Panc1 (cell line): ENCODE results near the gene PPT1. TPM values are rescaled to one million over a fixed set of nuclear protein-coding genes. Genes with fewer than 3 reads are reported as not detected.

Experiments
- ATAC-seq: fragments of 200-7000 bp; cut with Tn5 transposase; 2 replicates; pipeline ENCODE4 v1.9.1; 2020; ENCODE audit warnings: mild to moderate bottlenecking, moderate library complexity
- BruUV-seq: library from RNA; stranded (reverse); fragments of 400-500 nt; replicated peaks from 2 replicates; lab custom pipeline; 2021; lab: Mats Ljungman, UMichigan
- CTCF ChIA-PET: fragments of 300-600 bp; sonication (Branson Sonifier 250); formaldehyde crosslinking; loops from one replicate; lab custom pipeline; 2022; ENCODE audit warnings: antibody characterized with exemption; lab: Charles Lee
- POLR2A ChIA-PET: fragments of 300-600 bp; sonication (Branson Sonifier 250); formaldehyde crosslinking; loops from one replicate; lab custom pipeline; 2022; ENCODE audit warnings: antibody characterized with exemption; lab: Charles Lee
- DNase-seq: peaks from one replicate; pipeline ENCODE4 v3.0.0-alpha.2; 2010; ENCODE audit warnings: low read depth, low spot score
- H3K27ac ChIP-seq: 2 replicates; pipeline ENCODE4 v1.5.1; 2011; ENCODE audit warnings: mild to moderate bottlenecking, low read length, inconsistent platforms
- H3K27me3 ChIP-seq: fragments of 200-500 bp; sonication (Bioruptor generic); 2 replicates; pipeline ENCODE4 v1.6.0; 2014; ENCODE audit warnings: low read length, inconsistent platforms; ENCODE audit not compliant: control insufficient read depth, insufficient read depth
- H3K36me3 ChIP-seq: fragments of 200-500 bp; sonication (Bioruptor generic); 2 replicates; pipeline ENCODE4 v1.5.1; 2014; ENCODE audit warnings: inconsistent platforms, mild to moderate bottlenecking, low read length, moderate library complexity; ENCODE audit not compliant: control insufficient read depth, insufficient read depth
- H3K4me1 ChIP-seq: 2 replicates; pipeline ENCODE4 v1.5.1; 2011; ENCODE audit warnings: inconsistent platforms, mild to moderate bottlenecking, low read length, moderate library complexity; ENCODE audit not compliant: control insufficient read depth, insufficient read depth
- H3K4me3 ChIP-seq, 2 experiments: 2 replicates each; pipeline ENCODE4 v1.5.1; 2011 to 2012; ENCODE audit warnings: low read depth in 2 of 2, low read length in 2 of 2, mild to moderate bottlenecking in 2 of 2, inconsistent platforms in 1 of 2, moderate library complexity in 1 of 2
- H3K9me3 ChIP-seq: fragments of 200-500 bp; sonication (Bioruptor generic); 2 replicates; pipeline ENCODE4 v1.5.1; 2014; ENCODE audit warnings: low read depth, mild to moderate bottlenecking, inconsistent platforms, low read length, moderate library complexity; ENCODE audit not compliant: control insufficient read depth, insufficient read depth
- CTCF ChIP-seq: fragments of 450-650 bp; IDR thresholded peaks from 2 replicates; pipeline ENCODE4 v1.5.1; 2017; ENCODE audit warnings: mild to moderate bottlenecking
- POLR2AphosphoS5 ChIP-seq: IDR thresholded peaks from 2 replicates; pipeline ENCODE4 v1.6.1; 2012; ENCODE audit warnings: mild to moderate bottlenecking, low read depth, low read length, moderate library complexity
- REST ChIP-seq, 2 experiments: IDR thresholded peaks; 2 replicates each; pipeline ENCODE4 v1.6.1; 2011 to 2012; ENCODE audit warnings: low read depth in 2 of 2, control low read depth in 1 of 2, low read length in 1 of 2, mild to moderate bottlenecking in 1 of 2, moderate library complexity in 1 of 2; ENCODE audit not compliant: insufficient read depth in 1 of 2
- SIN3A ChIP-seq: IDR thresholded peaks from 2 replicates; pipeline ENCODE4 v1.6.1; 2012; ENCODE audit warnings: low read depth, mild to moderate bottlenecking, low read length, moderate library complexity, borderline replicate concordance; ENCODE audit not compliant: insufficient read depth
- TCF7L2 ChIP-seq: IDR thresholded peaks from 2 replicates; pipeline ENCODE4 v1.6.1; 2011; ENCODE audit warnings: mild to moderate bottlenecking, low read depth, low read length, inconsistent platforms
- in situ Hi-C: cut with HindIII; loops from 2 replicates; pipeline ENCODE4 v1.10.0; 2016; ENCODE audit warnings: low sequenced_read_pairs, low pct_unique_long_range_greater_than_20kb
- intact Hi-C: fragments of 100-400 bp; cut with micrococcal nuclease; formaldehyde crosslinking; loops from one replicate; pipeline ENCODE4 v1.10.0; 2022; ENCODE audit not compliant: unreplicated experiment
- total RNA-seq: library from RNA; stranded (reverse); gene quantifications from one replicate; pipeline ENCODE4 v1.2.1, GENCODE V29; 2021; ENCODE audit not compliant: unreplicated experiment

Gene PPT1
- total RNA-seq, 1 experiment from 2014 or later: 158 TPM

- POLR2A ChIA-PET: no interaction called here
- no peak overlapping the region for H3K4me3 ChIP-seq
- TF ChIP-seq TCF7L2 (no peak), CTCF (no peak), REST (IDR thresholded peaks at IDR 0.05; ENCODE audit: insufficient read depth in 1 of 2, low read depth in 2 of 2, low read length in 1 of 2) (no peak), POLR2AphosphoS5 (no peak), SIN3A (no peak)
- H3K9me3 ChIP-seq: no peaks in the 10 kb centered on the region
- DNase-seq: no peak
- no TSS peak for BruUV-seq
- H3K27me3 ChIP-seq: no peaks in the 10 kb centered on the region
- CTCF ChIA-PET: no interaction called here
- ATAC-seq: no peak
- in situ Hi-C loops: no loop called here
- intact Hi-C loops: no loop called here
- peaks cover 5% of the 10 kb centered on the region; the same call in 1 of the 2 replicates for H3K36me3 ChIP-seq
- H3K4me1 ChIP-seq: no peaks in the 10 kb centered on the region; the same call in 1 of the 2 replicates
- H3K27ac ChIP-seq: no peak overlapping the region
Observed at GRCh38 chr1:40049725-40050124, 47.3 kb downstream of the PPT1 start.

- no peak overlapping the region for H3K27ac ChIP-seq
- DNase-seq (no peak), ATAC-seq (no peak)
- no peaks in the 10 kb centered on the region for H3K27me3 ChIP-seq
- no TSS peak for BruUV-seq
- ChIA-PET POLR2A (interaction anchor here (0.6 kb wide), 1 partner anchor 23 kb away, joined by 6 read pairs; no protein-coding TSS in a partner anchor), CTCF (no interaction called here)
- H3K4me3 ChIP-seq: no peak overlapping the region
- H3K36me3 ChIP-seq: peaks cover 5% of the 10 kb centered on the region; the same call in 1 of the 2 replicates
- no peaks in the 10 kb centered on the region for H3K9me3 ChIP-seq
- no peak for TF ChIP-seq CTCF
- no peak for TF ChIP-seq SIN3A
- no peaks in the 10 kb centered on the region; the same call in none of the 2 replicates for H3K4me1 ChIP-seq
- intact Hi-C loops (no loop called here), in situ Hi-C loops (no loop called here)
Observed at GRCh38 chr1:40047769-40048168, 49.3 kb downstream of the PPT1 start.
